AG04449 (cell line): ENCODE results near the gene MSANTD1.

ENCODE experiments used
- CTCF ChIA-PET: fragments of 350-600 bp; formaldehyde crosslinking; extraction: SDS; loops from one replicate; lab custom pipeline; 2021; ENCODE audit warnings: antibody characterized with exemption; lab: Yijun Ruan, JAX
- POLR2A ChIA-PET: fragments of 400-600, 350-600 bp; formaldehyde crosslinking; extraction: SDS; loops from one replicate; lab custom pipeline; 2020; ENCODE audit warnings: antibody characterized with exemption, inconsistent platforms; lab: Yijun Ruan, JAX
- DNase-seq: peaks from one replicate; pipeline ENCODE4 v3.0.0-alpha.2; 2010; ENCODE audit warnings: low read depth, low spot score
- H3K4me3 ChIP-seq: 2 replicates; pipeline ENCODE4 v1.5.1; 2011; ENCODE audit warnings: low read depth, mild to moderate bottlenecking, control low read depth, low read length
- CTCF ChIP-seq: IDR thresholded peaks from one replicate; pipeline ENCODE4 v1.5.1; 2011; ENCODE audit warnings: mild to moderate bottlenecking, moderate library complexity, low read length, control low read depth, inconsistent platforms; ENCODE audit not compliant: insufficient read depth; ENCODE audit errors: missing control alignments

The MSANTD1 gene

GRCh38 chr4:3292571-3293400 lies 43.8 kb downstream of the MSANTD1 start, which contains the start of gene RGS12:
TSS of gene RGS12 (plus strand) at chr4:3293021. CDS start at chr4:3316171, 23,150 bp downstream.
- peak; percentile 50 for DNase-seq
- POLR2A ChIA-PET: interaction anchor here (0.6 to 1.0 kb wide), 2 partner anchors 21 to 184 kb away, joined by 3 to 5 read pairs; no protein-coding TSS in a partner anchor
- peak within 1 kb of the TSS; percentile 89 for H3K4me3 ChIP-seq
- no peak for TF ChIP-seq CTCF
- CTCF ChIA-PET: interaction anchor here (0.6 to 1.4 kb wide), 4 partner anchors 10 to 188 kb away, joined by 3 to 4 read pairs (median 3); no protein-coding TSS in a partner anchor

- H3K4me3 ChIP-seq: peak overlapping the region; percentile 72
- no peak for TF ChIP-seq CTCF
- no peak for DNase-seq
- POLR2A ChIA-PET: interaction anchor here (0.7 kb wide), 2 partner anchors 186 to 802 kb away, joined by 3 to 4 read pairs; no protein-coding TSS in a partner anchor
- CTCF ChIA-PET: interaction anchor here (0.6 to 1.4 kb wide), 3 partner anchors 9 to 187 kb away, joined by 3 to 4 read pairs (median 3); no protein-coding TSS in a partner anchor
Measured at GRCh38 chr4:3293401-3294391, 44.7 kb downstream of the MSANTD1 start.

GRCh38 chr4:3294401-3295241 lies 45.7 kb downstream of the MSANTD1 start:
- CTCF ChIA-PET: interaction anchor here (1.2 to 1.4 kb wide), 2 partner anchors 149 to 186 kb away, joined by 3 to 4 read pairs; no protein-coding TSS in a partner anchor
- POLR2A ChIA-PET: no interaction called here
- TF ChIP-seq CTCF: no peak
- DNase-seq: no peak
- H3K4me3 ChIP-seq: no peak overlapping the region; the same call in 1 of the 2 replicates

- no peak overlapping the region for H3K4me3 ChIP-seq
- CTCF ChIA-PET: no interaction called here
- DNase-seq: no peak
- TF ChIP-seq CTCF: no peak
- POLR2A ChIA-PET: interaction anchor here (0.6 kb wide), 1 partner anchor 27 kb away, joined by 3 read pairs; no protein-coding TSS in a partner anchor
Measured at GRCh38 chr4:3295837-3296624, 47.1 kb downstream of the MSANTD1 start.

- POLR2A ChIA-PET: no interaction called here
- TF ChIP-seq CTCF: no peak
- CTCF ChIA-PET: no interaction called here
- H3K4me3 ChIP-seq: no peak overlapping the region
- no peak for DNase-seq
Measured at GRCh38 chr4:3296651-3297050, 47.7 kb downstream of the MSANTD1 start.
